Thyroid gland (tissue), 4 donors: ENCODE measurements around the gene ABCA3.

Experiments used
- POLR2A ChIP-seq, 2 donors: fragments of 450-650 bp; IDR thresholded peaks; one replicate each; pipeline ENCODE4 v1.6.1; 2017; ENCODE audit warnings: antibody characterized with exemption in 2 of 2, mild to moderate bottlenecking in 2 of 2, moderate library complexity in 1 of 2
- TF ChIP-seq, protein P1 (sequence below), 6 experiments: fragments of 200-600 bp in 3 of 6; fragments of 450-650 bp in 3 of 6; sonication (generic) in 3 of 6; IDR thresholded peaks; one replicate each; pipeline ENCODE4 v1.5.1; 2016 to 2019; ENCODE audit warnings: antibody characterized with exemption in 6 of 6, mild to moderate bottlenecking in 2 of 6, inconsistent platforms in 1 of 6, moderate library complexity in 1 of 6

DNA sequence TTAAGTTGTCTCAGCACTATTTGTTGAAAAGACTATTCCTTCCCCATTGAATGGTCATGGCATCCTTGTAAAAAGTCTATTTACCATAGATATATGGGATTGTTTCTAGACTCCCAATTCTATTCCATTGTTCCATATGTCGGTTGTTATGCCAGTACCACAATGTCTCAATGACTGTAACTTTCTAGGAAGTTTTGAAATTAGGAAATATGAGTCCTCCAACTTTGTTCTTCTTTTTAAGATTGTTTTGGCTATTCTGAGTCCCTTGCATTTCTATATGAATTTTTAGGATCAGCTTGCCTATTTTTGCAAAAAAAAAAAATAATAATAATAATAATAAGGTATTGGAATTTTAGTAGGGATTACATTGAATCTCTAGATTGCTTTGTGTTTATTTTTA, 43.0 kb upstream of the ABCA3 start:
- TF ChIP-seq, protein P1, sequence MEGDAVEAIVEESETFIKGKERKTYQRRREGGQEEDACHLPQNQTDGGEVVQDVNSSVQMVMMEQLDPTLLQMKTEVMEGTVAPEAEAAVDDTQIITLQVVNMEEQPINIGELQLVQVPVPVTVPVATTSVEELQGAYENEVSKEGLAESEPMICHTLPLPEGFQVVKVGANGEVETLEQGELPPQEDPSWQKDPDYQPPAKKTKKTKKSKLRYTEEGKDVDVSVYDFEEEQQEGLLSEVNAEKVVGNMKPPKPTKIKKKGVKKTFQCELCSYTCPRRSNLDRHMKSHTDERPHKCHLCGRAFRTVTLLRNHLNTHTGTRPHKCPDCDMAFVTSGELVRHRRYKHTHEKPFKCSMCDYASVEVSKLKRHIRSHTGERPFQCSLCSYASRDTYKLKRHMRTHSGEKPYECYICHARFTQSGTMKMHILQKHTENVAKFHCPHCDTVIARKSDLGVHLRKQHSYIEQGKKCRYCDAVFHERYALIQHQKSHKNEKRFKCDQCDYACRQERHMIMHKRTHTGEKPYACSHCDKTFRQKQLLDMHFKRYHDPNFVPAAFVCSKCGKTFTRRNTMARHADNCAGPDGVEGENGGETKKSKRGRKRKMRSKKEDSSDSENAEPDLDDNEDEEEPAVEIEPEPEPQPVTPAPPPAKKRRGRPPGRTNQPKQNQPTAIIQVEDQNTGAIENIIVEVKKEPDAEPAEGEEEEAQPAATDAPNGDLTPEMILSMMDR (IDR thresholded peaks at IDR 0.05), result no peak
- no peak for TF ChIP-seq POLR2A (IDR thresholded peaks at IDR 0.05)
